ENCODE measurements around the gene HPCAL4.

GRCh38 chr1:39691383-39692151 is at the start of gene HPCAL4:
- TF ChIP-seq CTCF (conservative IDR thresholded peaks at IDR 0.05 in 1 of 2, IDR thresholded peaks at IDR 0.05 in 1 of 2; ENCODE audit: extremely low read depth in 1 of 2, insufficient read depth in 1 of 2, low read depth in 1 of 2, low read length in 2 of 2) (no peak), EZH2 (IDR thresholded peaks at IDR 0.05; ENCODE audit: borderline replicate concordance, low read length) (no peak)

All from mammary epithelial cell (primary cell).